Adrenal gland (tissue), 12 donors: ENCODE results near the gene SAMD4A. TPM values are rescaled to one million over a fixed set of nuclear protein-coding genes. Genes with fewer than 3 reads are reported as not detected.

Experiments used
- DNase-seq, 7 donors: peaks; one replicate each; pipeline ENCODE4 v3.0.0-alpha.2; 2019 to 2020
- H3K27ac ChIP-seq, 5 donors: fragments of 200-600 bp; sonication (generic) in 4 of 5; 1 replicate in 3 of 5; 2 replicates in 2 of 5; pipeline versions ENCODE4 v1.5.1 to v1.8.0; 2016 to 2020; ENCODE audit warnings: mild to moderate bottlenecking in 1 of 5
- H3K27me3 ChIP-seq: fragments of 200-600 bp; 2 replicates; pipeline ENCODE4 v1.8.0; 2021
- H3K36me3 ChIP-seq, 2 donors: fragments of 200-600 bp; replicated peaks in 1 of 2; 1 replicate in 1 of 2; 2 replicates in 1 of 2; pipeline versions ENCODE4 v1.5.1 to v1.8.0; 2018 to 2022
- H3K4me1 ChIP-seq, 2 donors: fragments of 200-600 bp; replicated peaks in 1 of 2; 1 replicate in 1 of 2; 2 replicates in 1 of 2; pipeline versions ENCODE4 v1.5.1 to v1.8.0; 2018 to 2021
- H3K4me3 ChIP-seq, 4 donors: fragments of 200-600 bp; sonication (generic) in 3 of 4; one replicate each; pipeline ENCODE4 v1.5.1; 2016 to 2018
- H3K9me3 ChIP-seq, 3 donors: fragments of 200-600 bp; sonication (generic) in 1 of 3; replicated peaks in 1 of 3; 1 replicate in 2 of 3; 2 replicates in 1 of 3; pipeline versions ENCODE4 v1.5.1 to v1.8.0; 2016 to 2021
- POLR2A ChIP-seq, 2 donors: fragments of 450-650 bp; IDR thresholded peaks; one replicate each; pipeline ENCODE4 v1.6.1; 2017; ENCODE audit warnings: antibody characterized with exemption in 2 of 2, mild to moderate bottlenecking in 2 of 2, moderate library complexity in 1 of 2
- WGBS, 4 donors: extraction: QIAGEN DNeasy Blood & Tissue Kit in 2 of 4; methylation state at CpG; one replicate each; pipeline versions ENCODE4 v1.1.5 to v1.1.7; 2013 to 2017; 5-methylcytosine and 5-hydroxymethylcytosine counted together
- intact Hi-C, 2 donors: fragments of 100-400 bp; cut with DNase I; formaldehyde crosslinking; loops; one replicate each; pipeline versions ENCODE4 v1.14.1 to v1.15.0; 2022 to 2023
- polyA plus RNA-seq, 3 donors: library from polyadenylated mRNA; stranded (reverse); fragments of 200-250 nt in 2 of 3; fragments of 350-450 nt in 1 of 3; fragmentation: Illumina TruSeq in 1 of 3; extraction: RNeasy Lipid Tissue Mini Kit (QIAGEN cat#74804) in 1 of 3; gene quantifications; one replicate each; pipeline ENCODE4 v1.2.3, GENCODE V29; 2013 to 2014
- total RNA-seq, 9 donors: library from RNA; depleted of rRNA in 4 of 9; stranded (reverse); fragments of >200 nt in 4 of 9; fragments of 120-200 nt in 1 of 9; fragmentation: NEBNext Ultra II Directional in 1 of 9; extraction: Animal tissue kit (Norgen Biotek cat#: 25700) in 1 of 9; gene quantifications; one replicate each; pipeline versions ENCODE4 v1.1.0 to v1.2.4, GENCODE V29; 2013 to 2023
- TF ChIP-seq, protein P1 (sequence below), 6 experiments: fragments of 450-650 bp in 4 of 6; fragments of 200-600 bp in 2 of 6; sonication (generic) in 1 of 6; IDR thresholded peaks; 1 replicate in 5 of 6; 2 replicates in 1 of 6; pipeline versions ENCODE4 v1.5.1 to v1.8.0; 2016 to 2021; ENCODE audit warnings: antibody characterized with exemption in 6 of 6, mild to moderate bottlenecking in 2 of 6, moderate library complexity in 1 of 6
- donor health status: healthy with polysubstance abuse.
- donor health status: Bipolar disorder and iron deficiency.
- donor health status: DM: yes; HTN: yes; CAD: no.
- donor health status: DM: no; HTN: no; CAD: no.
- donor health status: DM: no; HTN: no; CAD: no.
- donor health status: DM: yes; HTN: yes; CAD: no.

Gene SAMD4A
- total and polyA plus RNA-seq, 12 donors = 2.2 to 13.2 (median 8.3) TPM

DNA sequence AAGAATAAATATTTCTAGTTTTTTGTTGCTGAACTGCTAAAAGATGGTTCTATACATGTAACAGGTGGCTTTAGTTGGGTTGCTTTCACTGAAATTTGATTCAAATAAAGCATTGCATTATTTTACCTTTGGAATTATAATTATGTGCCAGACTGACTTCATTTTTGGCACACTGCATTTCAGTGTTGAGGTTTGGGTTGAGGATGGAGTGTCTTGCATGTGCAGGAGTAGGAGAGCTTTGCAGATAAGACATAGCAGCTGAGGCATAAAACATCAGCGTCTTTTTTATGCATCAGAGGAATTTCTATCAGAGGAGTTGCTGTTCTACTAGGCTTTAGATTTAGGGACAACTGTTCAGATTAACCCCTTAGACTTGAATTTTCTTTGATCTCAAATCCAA is 17.2 kb downstream of the SAMD4A start:
- no peaks in the 10 kb centered on the region for H3K36me3 ChIP-seq
- H3K4me3 ChIP-seq = no peak overlapping the region
- DNase-seq = no peak
- no peaks in the 10 kb centered on the region for H3K27me3 ChIP-seq
- intact Hi-C loops = no loop called here
- TF ChIP-seq, protein P1, sequence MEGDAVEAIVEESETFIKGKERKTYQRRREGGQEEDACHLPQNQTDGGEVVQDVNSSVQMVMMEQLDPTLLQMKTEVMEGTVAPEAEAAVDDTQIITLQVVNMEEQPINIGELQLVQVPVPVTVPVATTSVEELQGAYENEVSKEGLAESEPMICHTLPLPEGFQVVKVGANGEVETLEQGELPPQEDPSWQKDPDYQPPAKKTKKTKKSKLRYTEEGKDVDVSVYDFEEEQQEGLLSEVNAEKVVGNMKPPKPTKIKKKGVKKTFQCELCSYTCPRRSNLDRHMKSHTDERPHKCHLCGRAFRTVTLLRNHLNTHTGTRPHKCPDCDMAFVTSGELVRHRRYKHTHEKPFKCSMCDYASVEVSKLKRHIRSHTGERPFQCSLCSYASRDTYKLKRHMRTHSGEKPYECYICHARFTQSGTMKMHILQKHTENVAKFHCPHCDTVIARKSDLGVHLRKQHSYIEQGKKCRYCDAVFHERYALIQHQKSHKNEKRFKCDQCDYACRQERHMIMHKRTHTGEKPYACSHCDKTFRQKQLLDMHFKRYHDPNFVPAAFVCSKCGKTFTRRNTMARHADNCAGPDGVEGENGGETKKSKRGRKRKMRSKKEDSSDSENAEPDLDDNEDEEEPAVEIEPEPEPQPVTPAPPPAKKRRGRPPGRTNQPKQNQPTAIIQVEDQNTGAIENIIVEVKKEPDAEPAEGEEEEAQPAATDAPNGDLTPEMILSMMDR (IDR thresholded peaks at IDR 0.05) = no peak
- TF ChIP-seq POLR2A (IDR thresholded peaks at IDR 0.05) = no peak
- H3K4me1 ChIP-seq = no peaks in the 10 kb centered on the region
- 42 to 67% (median 55%) methylated on average over 1 of the region's 1 CpG for WGBS, 4 donors
- H3K9me3 ChIP-seq = no peaks in the 10 kb centered on the region
- H3K27ac ChIP-seq = no peak overlapping the region

DNA sequence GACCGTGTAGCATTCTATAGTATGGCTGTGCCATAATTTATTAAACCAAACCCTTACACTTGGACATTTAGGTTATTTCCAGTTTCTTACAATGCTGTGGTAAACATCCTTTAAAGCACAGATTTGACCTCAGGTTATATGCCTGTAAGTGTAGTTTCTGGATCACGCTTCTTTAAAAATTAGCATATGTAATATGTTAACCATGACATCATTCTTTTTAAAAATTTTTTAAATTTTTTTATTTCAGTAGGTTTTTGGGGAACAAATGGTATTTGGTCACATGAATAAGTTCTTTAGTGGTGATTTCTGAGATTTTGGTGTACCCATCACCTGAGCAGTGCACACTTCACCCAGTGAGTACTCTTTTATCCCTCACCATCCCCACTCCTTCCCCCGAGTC is 18.3 kb downstream of the SAMD4A start:
- intact Hi-C loops = no loop called here
- WGBS, 4 donors = 90 to 96% (median 94%) methylated on average over 3 of the region's 3 CpGs
- Histone ChIP-seq H3K27ac (no peak overlapping the region), H3K4me1 (no peaks in the 10 kb centered on the region), H3K27me3 (no peaks in the 10 kb centered on the region), H3K9me3 (no peaks in the 10 kb centered on the region), H3K4me3 (no peak overlapping the region), H3K36me3 (no peaks in the 10 kb centered on the region)
- DNase-seq = no peak
- TF ChIP-seq, protein P1 (IDR thresholded peaks at IDR 0.05) = no peak
- TF ChIP-seq POLR2A (IDR thresholded peaks at IDR 0.05) = no peak

DNA sequence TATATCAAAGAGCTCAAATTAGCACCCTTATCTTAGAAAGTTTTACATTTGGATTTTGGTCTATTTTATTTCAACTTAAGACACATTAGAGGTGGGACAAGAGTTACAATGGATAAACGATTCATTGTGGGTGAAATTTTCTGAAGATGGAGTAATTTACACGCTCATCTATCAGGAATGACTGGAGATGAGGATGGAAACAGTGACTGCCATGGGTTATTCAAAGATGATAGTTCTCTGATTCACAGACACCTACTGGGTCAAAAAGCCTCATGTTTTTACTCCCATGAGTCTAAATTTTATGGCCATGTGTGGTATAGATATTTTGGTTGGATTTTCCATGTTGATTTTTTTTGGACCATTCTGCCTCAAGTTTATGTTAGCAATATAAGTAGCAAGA is 22.1 kb downstream of the SAMD4A start:
- TF ChIP-seq, protein P1 (IDR thresholded peaks at IDR 0.05) = no peak
- no peak for TF ChIP-seq POLR2A (IDR thresholded peaks at IDR 0.05)
- 81 to 90% (median 86%) methylated on average over 2 of the region's 2 CpGs for whole genome bisulfite sequencing, 4 donors
- no peak overlapping the region for H3K4me3 ChIP-seq
- no peaks in the 10 kb centered on the region for H3K27me3 ChIP-seq
- DNase-seq = no peak
- peaks cover 0 to 2% of the 10 kb centered on the region in 2 donors for H3K4me1 ChIP-seq
- no peaks in the 10 kb centered on the region for H3K36me3 ChIP-seq
- H3K27ac ChIP-seq = no peak overlapping the region
- intact Hi-C loops = no loop called here
- H3K9me3 ChIP-seq = no peaks in the 10 kb centered on the region

DNA sequence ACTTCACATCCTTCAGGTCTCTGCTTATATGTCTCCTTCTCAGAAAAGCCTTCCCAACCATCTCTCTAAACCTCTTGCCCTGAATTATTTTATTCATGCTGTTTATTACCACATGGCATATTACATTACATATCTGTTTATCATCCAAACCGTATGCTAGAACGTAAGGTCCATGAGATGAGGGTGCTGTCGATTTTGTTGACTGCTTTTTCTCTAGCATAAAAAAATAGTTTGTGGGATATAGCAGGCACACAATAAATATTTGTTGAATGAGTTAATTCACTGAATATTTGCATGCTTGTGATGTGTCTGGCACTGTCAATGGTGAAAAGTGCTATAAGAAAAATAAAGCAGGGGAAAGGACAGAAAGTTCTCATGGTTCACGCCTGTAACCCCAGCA is 22.9 kb downstream of the SAMD4A start:
- intact Hi-C loops = no loop called here
- Histone ChIP-seq H3K4me1 (peaks cover 0 to 4% of the 10 kb centered on the region in 2 donors), H3K36me3 (no peaks in the 10 kb centered on the region), H3K9me3 (no peaks in the 10 kb centered on the region), H3K4me3 (no peak overlapping the region), H3K27me3 (no peaks in the 10 kb centered on the region), H3K27ac (no peak overlapping the region)
- TF ChIP-seq POLR2A (IDR thresholded peaks at IDR 0.05) = no peak
- TF ChIP-seq, protein P1 (IDR thresholded peaks at IDR 0.05) = no peak
- WGBS, 4 donors = 83 to 94% (median 90%) methylated on average over 4 of the region's 4 CpGs
- no peak for DNase-seq
